HepG2 (cell line): ENCODE data around the gene RYR2. TPM values are rescaled to one million over a fixed set of nuclear protein-coding genes. Genes with fewer than 3 reads are reported as not detected.

Source experiments
- ATAC-seq: fragments of 200-7000 bp; cut with Tn5 transposase; 3 replicates; pipeline ENCODE4 v1.9.1; 2020; ENCODE audit warnings: mild to moderate bottlenecking, moderate library complexity
- BruUV-seq: library from RNA; stranded (reverse); fragments of 400-500 nt; replicated peaks from 2 replicates; lab custom pipeline; 2021; lab: Mats Ljungman, UMichigan
- CTCF ChIA-PET: fragments of 300-600 bp; formaldehyde crosslinking; extraction: SDS; loops from one replicate; lab custom pipeline; 2021; ENCODE audit warnings: low total read pairs, inconsistent platforms, low intra/inter-chr PET ratio; lab: Yijun Ruan, JAX
- POLR2A ChIA-PET: fragments of 350-600 bp; sonication (Branson Sonifier 250); formaldehyde crosslinking; loops from one replicate; lab custom pipeline; 2020; ENCODE audit warnings: antibody characterized with exemption, inconsistent platforms; lab: Yijun Ruan, JAX
- DNase-seq: peaks from one replicate; pipeline ENCODE4 v3.0.0-alpha.2; 2015; ENCODE audit warnings: low spot score
- FAIRE-seq: peaks from 3 replicates; lab custom pipeline; 2011; peaks lifted over from hg19 to GRCh38; lab: Jason Lieb, UNC
- H2AFZ ChIP-seq: one replicate; pipeline ENCODE4 v1.6.1; 2011; ENCODE audit warnings: low read length, inconsistent platforms
- H3K27ac ChIP-seq: fragments of 300-600 bp; 3 replicates; pipeline ENCODE4 v1.8.0; 2011; ENCODE audit warnings: mixed run types, mild to moderate bottlenecking, mixed read lengths, low read length, inconsistent platforms; ENCODE audit not compliant: insufficient read depth; ENCODE audit errors: extremely low read length
- H3K27me3 ChIP-seq, 2 experiments: fragments of 200-600 bp in 1 of 2; 2 replicates in 1 of 2; 3 replicates in 1 of 2; pipeline versions ENCODE4 v1.6.0 to v1.8.0; 2011; ENCODE audit warnings: low read length in 2 of 2, mild to moderate bottlenecking in 2 of 2, moderate library complexity in 2 of 2, inconsistent platforms in 1 of 2; ENCODE audit not compliant: insufficient read depth in 2 of 2, control insufficient read depth in 1 of 2
- H3K36me3 ChIP-seq, 2 experiments: fragments of 200-600 bp in 1 of 2; replicated peaks in 1 of 2; 2 replicates in 1 of 2; 3 replicates in 1 of 2; pipeline versions ENCODE4 v1.5.1 to v1.8.0; 2011; ENCODE audit warnings: low read length in 2 of 2, inconsistent platforms in 1 of 2; ENCODE audit not compliant: insufficient read depth in 2 of 2, control insufficient read depth in 1 of 2
- H3K4me1 ChIP-seq: 2 replicates; pipeline ENCODE4 v1.5.1; 2012; ENCODE audit warnings: low read length, inconsistent platforms; ENCODE audit not compliant: insufficient read depth
- H3K4me2 ChIP-seq: 2 replicates; pipeline ENCODE4 v1.6.0; 2011; ENCODE audit warnings: low read depth, low read length, inconsistent platforms
- H3K4me3 ChIP-seq, 3 experiments: fragments of 200-600 bp in 1 of 3; sonication (generic), shearing (Covaris generic) in 1 of 3; replicated peaks in 1 of 3; 2 replicates each; pipeline ENCODE4 v1.5.1; 2011 to 2016; ENCODE audit warnings: low read length in 3 of 3, inconsistent platforms in 2 of 3, low read depth in 2 of 3, mild to moderate bottlenecking in 2 of 3, control low read depth in 1 of 3, mixed read lengths in 1 of 3; ENCODE audit not compliant: insufficient read depth in 1 of 3
- H3K79me2 ChIP-seq: one replicate; pipeline ENCODE4 v1.6.1; 2011; ENCODE audit warnings: low read length, inconsistent platforms; ENCODE audit not compliant: insufficient read depth
- H3K9ac ChIP-seq: 2 replicates; pipeline ENCODE4 v1.6.0; 2011; ENCODE audit warnings: mild to moderate bottlenecking, low read depth, low read length, inconsistent platforms; ENCODE audit not compliant: insufficient read depth
- H3K9me3 ChIP-seq: 2 replicates; pipeline ENCODE4 v1.5.1; 2012; ENCODE audit warnings: mild to moderate bottlenecking, low read length
- H4K20me1 ChIP-seq: 2 replicates; pipeline ENCODE4 v1.6.0; 2011; ENCODE audit warnings: inconsistent platforms, mild to moderate bottlenecking, low read length, moderate library complexity; ENCODE audit not compliant: insufficient read depth
- ELF1 ChIP-seq: sonication (generic); formaldehyde crosslinking; IDR thresholded peaks from 2 replicates; pipeline ENCODE4 v1.4.0; 2020; ENCODE audit warnings: missing genetic modification reagents
- ZBTB33 ChIP-seq: sonication (generic); formaldehyde crosslinking; IDR thresholded peaks from 2 replicates; pipeline ENCODE4 v1.4.0; 2020; ENCODE audit warnings: missing genetic modification reagents
- ZFYVE20 ChIP-seq: sonication (generic); formaldehyde crosslinking; IDR thresholded peaks from 2 replicates; pipeline ENCODE4 v1.8.0; 2023; ENCODE audit warnings: low read depth, mild to moderate bottlenecking, moderate library complexity, missing genetic modification reagents, borderline replicate concordance
- ZHX1 ChIP-seq: sonication (generic); formaldehyde crosslinking; IDR thresholded peaks from 2 replicates; pipeline ENCODE4 v1.8.1; 2022; ENCODE audit warnings: low read depth, mild to moderate bottlenecking, missing genetic modification reagents
- ZNF44 ChIP-seq: sonication (generic); formaldehyde crosslinking; IDR thresholded peaks from 2 replicates; pipeline ENCODE4 v1.5.1; 2020; ENCODE audit warnings: mild to moderate bottlenecking, missing genetic modification reagents
- ZNF501 ChIP-seq: sonication (generic); formaldehyde crosslinking; IDR thresholded peaks from 2 replicates; pipeline ENCODE4 v1.5.1; 2020; ENCODE audit warnings: mild to moderate bottlenecking, moderate library complexity, missing genetic modification reagents
- WGBS: methylation state at CpG from one replicate; pipeline ENCODE4 v1.1.6; 2017; ENCODE audit warnings: low lambda C conversion rate; 5-methylcytosine and 5-hydroxymethylcytosine counted together
- in situ Hi-C: cut with HindIII; loops from 2 replicates; pipeline ENCODE4 v1.10.0; 2017; ENCODE audit warnings: low pct_unique_long_range_greater_than_20kb; ENCODE audit not compliant: extremely low pct_ligation_motif_present
- intact Hi-C: fragments of 100-400 bp; cut with micrococcal nuclease; formaldehyde crosslinking; loops from one replicate; pipeline ENCODE4 v1.10.0; 2022; ENCODE audit not compliant: unreplicated experiment
- polyA plus RNA-seq, 8 experiments: library from polyadenylated mRNA; depleted of rRNA in 3 of 8; stranded (reverse) in 7 of 8; unstranded in 1 of 8; fragments of >200 nt; fragmentation: Illumina TruSeq in 4 of 8; extraction: Trizol in 4 of 8; gene quantifications; 2 replicates each; pipeline versions ENCODE4 v1.2.1 to v1.2.3, GENCODE V29; 2011 to 2016; ENCODE audit warnings: low read depth in 4 of 8, missing spikeins in 1 of 8, mixed read lengths in 1 of 8; ENCODE audit not compliant: insufficient read depth in 1 of 8
- total RNA-seq, 5 experiments: library from RNA; depleted of rRNA; stranded (reverse); fragments of >200 nt; fragmentation: Illumina TruSeq; extraction: Trizol; gene quantifications; 2 replicates each; pipeline ENCODE4 v1.2.3, GENCODE V29; 2016; ENCODE audit warnings: low read depth in 1 of 5

RYR2 gene
- total and polyA plus RNA-seq, 2 of the 13 experiments (the other 11 are each of a cell fraction or from before 2014, with no cell fraction given): not detected

- TF ChIP-seq ZBTB33 (CRISPR knock-in tag): no peak
- no peak for TF ChIP-seq ZNF44
- no peak for TF ChIP-seq ELF1 (CRISPR knock-in tag)
- TF ChIP-seq ZFYVE20 (CRISPR knock-in tag): no peak
- TF ChIP-seq ZNF501 (CRISPR knock-in tag): no peak
- TF ChIP-seq ZHX1: no peak
- Histone ChIP-seq H2AFZ (no peak overlapping the region), H3K4me3 (no peak overlapping the region), H3K27ac (no peak overlapping the region), H3K36me3 (no peaks in the 10 kb centered on the region), H3K4me1 (no peaks in the 10 kb centered on the region), H3K9ac (no peak overlapping the region), H3K27me3 (no peaks in the 10 kb centered on the region), H3K4me2 (no peak overlapping the region), H4K20me1 (no peaks in the 10 kb centered on the region), H3K79me2 (no peaks in the 10 kb centered on the region), H3K9me3 (no peaks in the 10 kb centered on the region)
- BruUV-seq: no TSS peak
- in situ Hi-C loops (no loop called here), intact Hi-C loops (no loop called here)
- WGBS: 2% methylated on average over 2 of the region's 2 CpGs
- ATAC-seq: no peak
- CTCF ChIA-PET: no interaction called here
- POLR2A ChIA-PET: no interaction called here
- FAIRE-seq: no peak
- no peak for DNase-seq
These were observed 398.4 kb downstream of the RYR2 start for GRCh38 chr1:237440346-237440745.
